HG03097 (cell line): Measurements from ENCODE around the gene WIPF2.

ENCODE experiments used
- ATAC-seq: cut with Tn5 transposase; IDR thresholded peaks from one replicate; pipeline ENCODE4 v1.9.1; 2021; ENCODE audit not compliant: unreplicated experiment, low FRiP score

WIPF2 gene

DNA sequence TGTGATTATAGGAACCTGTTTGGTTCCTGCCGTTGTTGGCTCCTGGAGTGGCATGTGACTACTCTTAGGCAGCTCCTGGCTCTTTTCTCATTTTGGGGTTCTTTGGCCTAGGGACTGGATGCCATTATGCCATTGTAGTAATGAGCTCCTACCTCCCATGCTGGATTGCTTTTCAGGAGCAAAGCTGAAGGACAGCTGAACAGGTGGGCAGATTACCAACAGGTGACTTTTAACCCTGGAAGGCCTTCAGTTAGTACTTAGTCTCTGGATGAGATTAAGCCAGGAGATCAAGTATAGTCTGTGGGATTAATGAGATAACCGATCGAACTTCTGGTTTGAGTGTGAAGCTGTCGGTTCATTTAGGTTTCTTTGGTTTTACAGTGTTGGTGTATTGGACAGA is 25.2 kb downstream of the WIPF2 start:
- ATAC-seq: no peak

GRCh38 chr17:40247926-40248495 is 28.9 kb downstream of the WIPF2 start:
- ATAC-seq: no peak

- no peak for ATAC-seq
Observed at GRCh38 chr17:40248507-40248906, 29.4 kb downstream of the WIPF2 start.

GRCh38 chr17:40251576-40251975 is 32.5 kb downstream of the WIPF2 start:
- ATAC-seq: no peak

DNA sequence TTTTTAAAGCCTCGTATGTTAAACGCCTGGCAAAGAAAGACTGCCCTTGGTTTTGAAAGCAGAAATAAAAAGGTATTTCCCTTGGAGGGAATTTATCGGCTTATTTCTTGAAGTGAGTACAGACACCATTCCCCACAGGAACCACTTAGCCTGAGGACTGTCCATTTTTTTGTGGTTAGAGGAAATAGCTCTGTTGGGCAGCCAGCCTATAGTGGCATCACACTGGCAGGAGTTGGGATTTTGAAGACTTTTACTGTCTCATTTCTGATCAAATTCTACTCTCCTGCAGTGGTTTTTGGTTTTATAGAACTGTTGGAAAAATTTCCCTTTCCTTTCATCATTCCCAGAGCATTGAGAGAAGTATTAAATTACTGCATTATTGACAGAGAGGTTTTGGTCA is 34.5 kb downstream of the WIPF2 start:
- no peak for ATAC-seq

GRCh38 chr17:40259505-40259904 is 40.4 kb downstream of the WIPF2 start:
- no peak for ATAC-seq

GRCh38 chr17:40260528-40260927 is 41.4 kb downstream of the WIPF2 start:
- no peak for ATAC-seq

DNA sequence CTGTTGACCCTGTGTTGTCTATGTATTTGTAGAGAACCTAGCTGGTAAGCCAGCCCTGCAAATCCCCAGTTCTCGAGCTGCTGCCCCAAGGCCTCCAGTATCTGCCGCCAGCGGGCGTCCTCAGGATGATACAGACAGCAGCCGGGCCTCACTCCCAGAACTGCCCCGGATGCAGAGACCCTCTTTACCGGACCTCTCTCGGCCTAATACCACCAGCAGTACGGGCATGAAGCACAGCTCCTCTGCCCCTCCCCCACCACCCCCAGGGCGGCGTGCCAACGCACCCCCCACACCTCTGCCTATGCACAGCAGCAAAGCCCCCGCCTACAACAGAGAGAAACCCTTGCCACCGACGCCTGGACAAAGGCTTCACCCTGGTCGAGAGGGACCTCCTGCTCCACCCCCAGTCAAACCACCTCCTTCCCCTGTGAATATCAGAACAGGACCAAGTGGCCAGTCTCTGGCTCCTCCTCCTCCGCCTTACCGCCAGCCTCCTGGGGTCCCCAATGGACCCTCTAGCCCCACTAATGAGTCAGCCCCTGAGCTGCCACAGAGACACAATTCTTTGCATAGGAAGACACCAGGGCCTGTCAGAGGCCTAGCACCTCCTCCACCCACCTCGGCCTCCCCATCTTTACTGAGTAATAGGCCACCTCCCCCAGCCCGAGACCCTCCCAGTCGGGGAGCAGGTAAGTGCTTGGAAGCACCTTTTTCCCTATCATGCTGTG is 45.5 kb downstream of the WIPF2 start:
- no peak for ATAC-seq

DNA sequence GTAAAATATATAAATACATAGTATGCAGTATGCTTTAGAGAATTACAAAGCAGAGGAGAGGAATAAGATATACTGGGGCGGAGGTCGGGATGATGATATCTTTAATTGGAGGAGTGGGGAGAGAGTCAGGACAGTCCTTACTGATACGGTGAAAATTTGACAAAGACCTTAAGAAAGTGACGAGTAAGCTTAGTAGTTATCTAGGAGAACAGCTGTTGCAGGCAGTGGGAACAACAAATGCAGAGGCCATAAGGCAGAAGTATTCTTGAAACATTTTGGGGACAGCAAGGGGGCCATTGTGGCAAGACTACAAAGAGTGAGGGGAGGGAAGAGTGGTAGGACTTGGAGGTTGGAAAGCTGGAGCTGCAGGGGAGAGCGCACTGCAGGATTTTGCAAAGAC is 46.2 kb downstream of the WIPF2 start:
- ATAC-seq: no peak

DNA sequence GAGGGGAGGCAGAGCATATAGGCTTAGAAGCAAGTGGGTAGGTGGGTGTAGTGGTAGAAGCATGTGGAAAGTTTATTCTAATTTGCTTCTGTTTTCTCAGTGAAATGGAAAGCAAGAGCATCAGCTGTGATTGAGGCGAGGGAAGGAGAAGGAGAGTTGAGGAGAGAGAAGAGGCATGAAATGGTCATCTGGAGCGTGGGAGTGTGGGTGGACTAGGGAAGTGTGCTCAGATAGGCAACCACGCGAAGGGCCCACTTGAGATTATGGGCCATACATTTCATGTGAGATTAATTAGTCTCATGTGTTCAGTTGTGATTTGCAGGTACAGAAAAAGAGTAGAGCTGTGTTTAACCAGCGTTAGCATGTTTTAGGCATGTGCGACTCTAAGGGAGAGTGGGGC is 47.8 kb downstream of the WIPF2 start:
- no peak for ATAC-seq

- no peak for ATAC-seq
Observed at GRCh38 chr17:40268141-40268712, 49.1 kb downstream of the WIPF2 start.

- ATAC-seq: no peak
Observed at GRCh38 chr17:40278414-40278813, 59.3 kb downstream of the WIPF2 start.

GRCh38 chr17:40279402-40279801 is 60.3 kb downstream of the WIPF2 start:
- ATAC-seq: no peak

GRCh38 chr17:40281663-40282062 is 62.6 kb downstream of the WIPF2 start:
- no peak for ATAC-seq

DNA sequence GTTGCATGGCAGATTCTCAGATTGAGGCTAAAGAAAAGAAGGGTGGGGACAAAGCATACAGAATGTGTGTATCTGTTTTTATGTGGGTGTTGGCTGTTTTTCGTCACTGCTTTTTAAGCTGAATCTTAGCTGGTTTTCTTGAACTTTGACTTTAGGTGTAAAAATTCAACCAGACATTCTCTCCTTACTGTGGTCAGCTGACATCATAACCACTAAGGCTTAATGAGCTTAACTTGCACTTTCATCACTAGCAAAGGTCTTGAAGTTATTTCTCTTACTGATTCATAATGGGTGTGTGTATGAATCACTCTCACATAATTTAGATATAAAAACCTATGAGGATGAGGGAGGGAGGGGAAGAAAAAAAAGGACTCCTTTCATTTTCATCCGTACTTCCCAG is 64.6 kb downstream of the WIPF2 start:
- no peak for ATAC-seq

GRCh38 chr17:40284085-40284713 is 65.1 kb downstream of the WIPF2 start:
- ATAC-seq: no peak

DNA sequence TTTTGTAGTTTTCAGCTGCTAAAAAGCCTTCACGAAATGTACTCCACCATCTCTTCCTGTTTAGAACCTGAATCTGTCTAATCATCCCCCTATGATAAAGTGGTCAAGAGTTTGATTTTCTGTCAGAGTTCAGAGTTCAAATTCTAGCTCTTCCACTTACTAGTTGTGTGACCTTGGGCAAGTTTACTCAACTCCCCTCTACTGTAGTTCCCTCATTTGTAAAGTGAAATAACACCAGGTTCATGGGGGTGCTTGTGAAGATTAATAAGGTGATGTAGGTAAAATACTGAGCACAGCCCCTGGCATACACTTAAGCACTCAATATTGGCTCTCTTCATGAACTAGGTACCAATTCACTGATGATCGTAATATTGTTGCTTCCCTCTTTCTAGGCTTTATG is 67.4 kb downstream of the WIPF2 start:
- ATAC-seq: no peak

GRCh38 chr17:40287159-40287493 is 68.0 kb downstream of the WIPF2 start:
- no peak for ATAC-seq

- ATAC-seq: peak; percentile 94
Observed at GRCh38 chr17:40287494-40288369, 68.6 kb downstream of the WIPF2 start, which contains the start of gene CDC6. Gene CDC6, plus strand, starts transcription at chr17:40287879. Its CDS starts 1,542 bp downstream, at chr17:40289421.

GRCh38 chr17:40290629-40291280 is 71.7 kb downstream of the WIPF2 start:
- ATAC-seq: no peak
